ENCODE measurements around the gene SPATA33.
"Not testable (repeated sequence)": the region's sequence is repeated elsewhere in the genome, so short reads cannot be mapped to it uniquely, and the experiment has no call there.

SPATA33 gene

GRCh38 chr16:89695086-89695874, 37.6 kb downstream of the SPATA33 start:
- DNase-seq = no peak

- DNase-seq = no peak
These were observed 38.4 kb downstream of the SPATA33 start for GRCh38 chr16:89695875-89696669.

GRCh38 chr16:89696670-89697128, 39.1 kb downstream of the SPATA33 start:
- peak; percentile 32 for DNase-seq

GRCh38 chr16:89697161-89697615, 39.6 kb downstream of the SPATA33 start:
- DNase-seq = no peak

GRCh38 chr16:89697616-89698331, 40.1 kb downstream of the SPATA33 start:
- DNase-seq = no peak

GRCh38 chr16:89698717-89699116, 41.1 kb downstream of the SPATA33 start:
- not testable (repeated sequence) for DNase-seq

GRCh38 chr16:89699629-89700099, 42.0 kb downstream of the SPATA33 start:
- not testable (repeated sequence) for DNase-seq

- peak; percentile 99 for DNase-seq
These were observed 42.5 kb downstream of the SPATA33 start for GRCh38 chr16:89700100-89700648.

GRCh38 chr16:89700649-89701424, 43.2 kb downstream of the SPATA33 start:
- peak; percentile 79 for DNase-seq

GRCh38 chr16:89701425-89702406, 44.1 kb downstream of the SPATA33 start, which contains the start of gene SPATA2L:
Gene SPATA2L, minus strand, starts transcription at chr16:89701705. Its CDS starts 473 bp downstream, at chr16:89701232.
- DNase-seq = peak; percentile 95

GRCh38 chr16:89704281-89704680, 46.6 kb downstream of the SPATA33 start:
- peak; percentile 2 for DNase-seq

GRCh38 chr16:89705006-89705405, 47.4 kb downstream of the SPATA33 start:
- DNase-seq = no peak

- DNase-seq = no peak
These were observed 49.1 kb downstream of the SPATA33 start for GRCh38 chr16:89706518-89707260.

GRCh38 chr16:89707695-89708094, 50.1 kb downstream of the SPATA33 start:
- DNase-seq = no peak

GRCh38 chr16:89708481-89708931, 50.9 kb downstream of the SPATA33 start:
- no peak for DNase-seq

GRCh38 chr16:89709166-89709565, 51.5 kb downstream of the SPATA33 start:
- no peak for DNase-seq

- no peak for DNase-seq
These were observed 52.2 kb downstream of the SPATA33 start for GRCh38 chr16:89709716-89710432.

- DNase-seq = no peak
These were observed 53.3 kb downstream of the SPATA33 start for GRCh38 chr16:89710709-89711564.

Measured in RPMI8226 (cell line).